H1 (cell line): ENCODE data around the gene CPA3. TPM values are rescaled to one million over a fixed set of nuclear protein-coding genes. Genes with fewer than 3 reads are reported as not detected.

Experiments
- CTCF ChIA-PET: fragments of 300-600 bp; sonication (Branson Sonifier 250); formaldehyde crosslinking; loops from one replicate; lab custom pipeline; 2021; ENCODE audit not compliant: partially characterized antibody; lab: Charles Lee
- POLR2A ChIA-PET: fragments of 300-600 bp; sonication (Branson Sonifier 250); formaldehyde crosslinking; loops from one replicate; lab custom pipeline; 2021; ENCODE audit warnings: inconsistent platforms; ENCODE audit not compliant: partially characterized antibody; lab: Charles Lee
- DNase-seq, 2 experiments: peaks; one replicate each; pipeline versions ENCODE4 v3.0.0 to v3.0.0-alpha.2; 2010 to 2022; ENCODE audit warnings: low spot score in 2 of 2, low read depth in 1 of 2, mixed read lengths in 1 of 2
- FAIRE-seq: peaks from 2 replicates; lab custom pipeline; 2011; peaks lifted over from hg19 to GRCh38; lab: Jason Lieb, UNC
- H2AFZ ChIP-seq: 2 replicates; pipeline ENCODE4 v1.8.1; 2012; ENCODE audit warnings: low read length, inconsistent platforms
- H2AK5ac ChIP-seq: 2 replicates; pipeline ENCODE4 v1.6.1; 2013; ENCODE audit warnings: low read depth, low read length
- H2BK120ac ChIP-seq: replicated peaks from 2 replicates; pipeline ENCODE3; 2013; ENCODE audit warnings: low read depth, low read length, inconsistent platforms
- H2BK12ac ChIP-seq: 2 replicates; pipeline ENCODE4 v1.6.1; 2013; ENCODE audit warnings: low read depth, low read length
- H2BK15ac ChIP-seq: 2 replicates; pipeline ENCODE4 v1.6.1; 2013; ENCODE audit warnings: low read length
- H2BK20ac ChIP-seq: 2 replicates; pipeline ENCODE4 v1.6.1; 2013; ENCODE audit warnings: low read length
- H2BK5ac ChIP-seq: 2 replicates; pipeline ENCODE4 v1.6.1; 2013; ENCODE audit warnings: low read depth, low read length
- H3K14ac ChIP-seq: 2 replicates; pipeline ENCODE4 v1.6.1; 2013; ENCODE audit warnings: inconsistent platforms; ENCODE audit not compliant: insufficient read length
- H3K18ac ChIP-seq: 2 replicates; pipeline ENCODE4 v1.6.1; 2013; ENCODE audit warnings: low read length; ENCODE audit errors: extremely low read depth
- H3K23ac ChIP-seq: 2 replicates; pipeline ENCODE4 v1.6.1; 2013; ENCODE audit warnings: inconsistent platforms; ENCODE audit not compliant: insufficient read length
- H3K23me2 ChIP-seq: 2 replicates; pipeline ENCODE4 v1.6.1; 2013; ENCODE audit warnings: low read depth, low read length
- H3K27ac ChIP-seq: 2 replicates; pipeline ENCODE4 v1.6.1; 2011; ENCODE audit warnings: low read depth, low read length, inconsistent platforms
- H3K27me3 ChIP-seq, 4 experiments: replicated peaks in 1 of 4; 1 replicate in 1 of 4; 2 replicates in 3 of 4; pipeline versions ENCODE4 v1.6.1 to v1.8.1; 2011 to 2013; ENCODE audit warnings: low read length in 3 of 4, mild to moderate bottlenecking in 3 of 4, inconsistent platforms in 2 of 4, mixed read lengths in 2 of 4, moderate library complexity in 1 of 4; ENCODE audit not compliant: control insufficient read depth in 3 of 4, insufficient read depth in 3 of 4; ENCODE audit errors: extremely low read depth in 1 of 4
- H3K36me3 ChIP-seq, 4 experiments: 2 replicates each; pipeline versions ENCODE4 v1.6.1 to v1.8.1; 2011 to 2013; ENCODE audit warnings: mild to moderate bottlenecking in 4 of 4, low read length in 3 of 4, moderate library complexity in 2 of 4, control low read depth in 1 of 4, inconsistent platforms in 1 of 4; ENCODE audit not compliant: insufficient read depth in 4 of 4, control insufficient read depth in 2 of 4
- H3K4ac ChIP-seq: replicated peaks from 2 replicates; pipeline ENCODE3; 2013; ENCODE audit warnings: low read length, low read depth, mixed read lengths, inconsistent platforms; ENCODE audit not compliant: insufficient read length
- H3K4me1 ChIP-seq, 4 experiments: replicated peaks in 1 of 4; 1 replicate in 1 of 4; 2 replicates in 3 of 4; pipeline versions ENCODE4 v1.6.1 to v1.8.1; 2011 to 2013; ENCODE audit warnings: low read length in 3 of 4, inconsistent platforms in 2 of 4, mixed read lengths in 1 of 4; ENCODE audit not compliant: insufficient read depth in 4 of 4, control insufficient read depth in 3 of 4
- H3K4me2 ChIP-seq, 2 experiments: 2 replicates each; pipeline versions ENCODE4 v1.6.1 to v1.8.1; 2011 to 2013; ENCODE audit warnings: low read depth in 2 of 2, low read length in 2 of 2, control low read depth in 1 of 2, inconsistent platforms in 1 of 2, mild to moderate bottlenecking in 1 of 2; ENCODE audit not compliant: insufficient read depth in 1 of 2
- H3K4me3 ChIP-seq, 4 experiments: fragments of 200-600, 300-600 bp in 1 of 4; sonication (generic), shearing (Covaris generic), sonication (Bioruptor Twin) in 1 of 4; 2 replicates each; pipeline versions ENCODE4 v1.5.1 to v1.8.1; 2011 to 2016; ENCODE audit warnings: low read length in 4 of 4, low read depth in 3 of 4, control low read depth in 2 of 4, inconsistent platforms in 2 of 4, mild to moderate bottlenecking in 2 of 4, mixed read lengths in 1 of 4, moderate library complexity in 1 of 4; ENCODE audit not compliant: insufficient read depth in 2 of 4; ENCODE audit errors: extremely low read depth in 1 of 4
- H3K56ac ChIP-seq: replicated peaks from 2 replicates; pipeline ENCODE3; 2013; ENCODE audit warnings: low read depth, mild to moderate bottlenecking, mixed read lengths, low read length, inconsistent platforms; ENCODE audit not compliant: insufficient read length
- H3K79me1 ChIP-seq: 2 replicates; pipeline ENCODE4 v1.6.1; 2013; ENCODE audit warnings: low read depth, low read length, control low read depth
- H3K79me2 ChIP-seq, 2 experiments: 2 replicates each; pipeline versions ENCODE4 v1.6.1 to v1.8.1; 2012 to 2013; ENCODE audit warnings: low read length in 2 of 2, mild to moderate bottlenecking in 2 of 2, inconsistent platforms in 1 of 2; ENCODE audit not compliant: insufficient read depth in 2 of 2, control insufficient read depth in 1 of 2
- H3K9ac ChIP-seq, 4 experiments: replicated peaks in 1 of 4; 1 replicate in 1 of 4; 2 replicates in 3 of 4; pipeline versions ENCODE4 v1.6.1 to v1.8.1; 2011 to 2013; ENCODE audit warnings: low read depth in 3 of 4, low read length in 3 of 4, control low read depth in 2 of 4, mild to moderate bottlenecking in 2 of 4, moderate library complexity in 2 of 4, inconsistent platforms in 1 of 4; ENCODE audit errors: extremely low read depth in 1 of 4
- H3K9me3 ChIP-seq, 2 experiments: 2 replicates each; pipeline versions ENCODE4 v1.6.1 to v1.8.1; 2012 to 2013; ENCODE audit warnings: mild to moderate bottlenecking in 2 of 2, moderate library complexity in 2 of 2, control low read depth in 1 of 2, inconsistent platforms in 1 of 2, low read depth in 1 of 2, low read length in 1 of 2, mixed read lengths in 1 of 2; ENCODE audit not compliant: insufficient read depth in 2 of 2
- H4K20me1 ChIP-seq, 2 experiments: replicated peaks in 1 of 2; 2 replicates each; pipeline versions ENCODE3 to v1.8.1; 2011 to 2013; ENCODE audit warnings: inconsistent platforms in 2 of 2, low read length in 2 of 2, mild to moderate bottlenecking in 1 of 2; ENCODE audit not compliant: insufficient read depth in 2 of 2, control insufficient read depth in 1 of 2
- H4K5ac ChIP-seq: 2 replicates; pipeline ENCODE4 v1.6.1; 2013; ENCODE audit warnings: low read length, low read depth, mixed read lengths, inconsistent platforms; ENCODE audit not compliant: insufficient read length
- H4K8ac ChIP-seq: 2 replicates; pipeline ENCODE4 v1.8.0; 2013; ENCODE audit warnings: mild to moderate bottlenecking, moderate library complexity, low read length, inconsistent platforms; ENCODE audit not compliant: insufficient read depth; ENCODE audit errors: extremely low read depth
- H4K91ac ChIP-seq: replicated peaks from 2 replicates; pipeline ENCODE3; 2013; ENCODE audit warnings: low read length, mixed read lengths, inconsistent platforms; ENCODE audit not compliant: insufficient read length
- ASH2L ChIP-seq: fragments of 200-600, 300-600 bp; sonication (generic); IDR thresholded peaks from one replicate; pipeline ENCODE4 v1.7.1; 2017; ENCODE audit warnings: low read length
- CBX5 ChIP-seq: fragments of 300-800, 300-1000 bp; sonication (generic); IDR thresholded peaks from 2 replicates; pipeline ENCODE4 v1.7.1; 2016; ENCODE audit warnings: antibody characterized with exemption, low read length, low read depth
- CEBPB ChIP-seq: IDR thresholded peaks from 2 replicates; pipeline ENCODE4 v1.6.1; 2012; ENCODE audit warnings: low read depth, low read length
- CREB1 ChIP-seq: IDR thresholded peaks from 2 replicates; pipeline ENCODE4 v1.6.1; 2012; ENCODE audit warnings: inconsistent platforms
- JUN ChIP-seq: IDR thresholded peaks from 2 replicates; pipeline ENCODE4 v1.6.1; 2011; ENCODE audit warnings: low read depth, mild to moderate bottlenecking, improper control_type of control experiment, low read length
- NRF1 ChIP-seq: IDR thresholded peaks from 2 replicates; pipeline ENCODE4 v1.6.1; 2011; ENCODE audit warnings: mild to moderate bottlenecking, low read depth, low read length, improper control_type of control experiment
- POLR2A ChIP-seq, 2 experiments: IDR thresholded peaks; 1 replicate in 1 of 2; 2 replicates in 1 of 2; pipeline ENCODE4 v1.6.1; 2011; ENCODE audit warnings: low read depth in 2 of 2, low read length in 2 of 2, mild to moderate bottlenecking in 2 of 2; ENCODE audit errors: control extremely low read depth in 1 of 2
- RNF2 ChIP-seq: fragments of 200-900, 300-1000 bp; sonication (generic); IDR thresholded peaks from 2 replicates; pipeline ENCODE4 v1.7.1; 2016; ENCODE audit warnings: borderline replicate concordance, low read depth, mild to moderate bottlenecking, antibody characterized with exemption, low read length; ENCODE audit not compliant: poor library complexity, severe bottlenecking; ENCODE audit errors: missing control alignments
- SIRT6 ChIP-seq: IDR thresholded peaks from one replicate; pipeline ENCODE4 v1.7.1; 2012; ENCODE audit warnings: low read length, inconsistent platforms
- SIX5 ChIP-seq: IDR thresholded peaks from 2 replicates; pipeline ENCODE4 v1.6.1; 2011; ENCODE audit warnings: mild to moderate bottlenecking, low read depth, low read length
- WGBS, 2 experiments: shearing (Covaris generic) in 1 of 2; methylation state at CpG; one replicate each; pipeline versions ENCODE4 v1.1.6 to v1.1.7; 2013 to 2015; ENCODE audit warnings: low lambda C conversion rate in 2 of 2, mixed read lengths in 2 of 2, inconsistent platforms in 1 of 2, low coverage in 1 of 2, missing lambda C conversion rate in 1 of 2; ENCODE audit not compliant: insufficient replicate concordance in 2 of 2, insufficient coverage in 1 of 2, insufficient read length in 1 of 2; ENCODE audit errors: extremely low coverage in 1 of 2, missing lambda C conversion rate in 1 of 2; 5-methylcytosine and 5-hydroxymethylcytosine counted together
- polyA plus RNA-seq, 7 experiments: library from polyadenylated mRNA; depleted of rRNA in 3 of 7; stranded (reverse) in 5 of 7; unstranded in 2 of 7; fragments of >200 nt in 5 of 7; fragments of 200-250 nt in 2 of 7; gene quantifications; 1 replicate in 5 of 7; 2 replicates in 1 of 7; 4 replicates in 1 of 7; pipeline versions ENCODE4 v1.2.1 to v1.2.3, GENCODE V29; 2011 to 2013; ENCODE audit warnings: missing spikeins in 2 of 7, mixed read lengths in 2 of 7
- total RNA-seq: library from RNA; stranded (reverse); fragmentation: NEBNext Ultra II Directional; extraction: Animal tissue kit (Norgen Biotek cat#: 25700); gene quantifications from 2 replicates; pipeline ENCODE4 v1.2.1, GENCODE V29; 2021
- TF ChIP-seq, protein P1 (sequence below): IDR thresholded peaks from 2 replicates; pipeline ENCODE4 v1.6.1; 2011; ENCODE audit warnings: low read length, improper control_type of control experiment
- TF ChIP-seq, protein P2 (sequence below), 3 experiments: IDR thresholded peaks; 1 replicate in 2 of 3; 2 replicates in 1 of 3; pipeline versions ENCODE4 v1.5.1 to v1.6.1; 2011; ENCODE audit warnings: low read length in 3 of 3, mild to moderate bottlenecking in 3 of 3, inconsistent platforms in 2 of 3, low read depth in 1 of 3, moderate library complexity in 1 of 3; ENCODE audit not compliant: insufficient read depth in 1 of 3; ENCODE audit errors: control extremely low read depth in 1 of 3

The CPA3 gene
- total and polyA plus RNA-seq, 2 of the 8 experiments (the other 6 are each of a cell fraction or from before 2014, with no cell fraction given) = not detected

DNA sequence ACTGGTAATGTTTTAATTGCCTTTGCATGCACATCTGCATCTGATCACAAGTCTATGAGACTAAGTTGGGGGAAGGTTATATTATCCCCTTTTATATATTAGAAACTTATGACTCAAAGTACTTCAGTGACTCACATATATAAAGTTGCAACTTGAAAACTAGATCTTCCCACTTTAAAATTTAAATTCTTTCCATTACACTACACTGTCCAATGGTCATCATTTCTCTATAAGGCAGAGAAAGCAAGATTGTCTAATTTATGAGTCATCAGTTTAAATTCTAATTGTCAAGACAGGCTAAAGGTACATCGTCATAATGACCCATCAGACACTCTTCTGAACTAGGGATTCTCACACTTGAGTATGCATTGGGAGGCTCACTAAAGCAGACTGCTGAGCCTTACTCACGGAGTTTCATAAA, 37.9 kb downstream of the CPA3 start:
- H3K4me3 ChIP-seq = no peak overlapping the region
- no peaks in the 10 kb centered on the region for H4K20me1 ChIP-seq
- H3K27ac ChIP-seq = no peak overlapping the region
- no peaks in the 10 kb centered on the region for H3K4me1 ChIP-seq
- FAIRE-seq (no peak), DNase-seq (no peak)
- no peaks in the 10 kb centered on the region for H3K9me3 ChIP-seq
- no peak overlapping the region for H2BK15ac ChIP-seq
- no peak overlapping the region for H4K91ac ChIP-seq
- H3K79me2 ChIP-seq = no peaks in the 10 kb centered on the region
- no peak overlapping the region for H4K8ac ChIP-seq
- H3K79me1 ChIP-seq = no peaks in the 10 kb centered on the region
- no peak overlapping the region for H3K23ac ChIP-seq
- no peak overlapping the region for H2BK12ac ChIP-seq
- no peak overlapping the region for H2AK5ac ChIP-seq
- H2BK5ac ChIP-seq = no peak overlapping the region
- no peak overlapping the region for H3K14ac ChIP-seq
- H3K4me2 ChIP-seq = no peak overlapping the region
- H2BK120ac ChIP-seq = no peak overlapping the region
- H2BK20ac ChIP-seq = no peak overlapping the region
- no peak overlapping the region for H3K18ac ChIP-seq
- CTCF ChIA-PET = no interaction called here
- no peak overlapping the region for H3K4ac ChIP-seq
- H3K56ac ChIP-seq = no peak overlapping the region
- WGBS, 2 experiments = 90% methylated on average over 2 of the region's 2 CpGs; no CpG with 5 or more reads in 1 of the 2 experiments
- no peaks in the 10 kb centered on the region for H3K23me2 ChIP-seq
- POLR2A ChIA-PET = no interaction called here
- H3K9ac ChIP-seq = no peak overlapping the region
- no peak overlapping the region for H2AFZ ChIP-seq
- H3K27me3 ChIP-seq = no peaks in the 10 kb centered on the region
- H4K5ac ChIP-seq = no peak overlapping the region
- no peaks in the 10 kb centered on the region for H3K36me3 ChIP-seq
- TF ChIP-seq JUN (no peak), SIRT6 (no peak), POLR2A (IDR thresholded peaks at IDR 0.05; ENCODE audit: control extremely low read depth in 1 of 2, low read depth in 2 of 2, low read length in 2 of 2) (no peak), ASH2L (no peak), SIX5 (no peak), CEBPB (no peak), NRF1 (no peak), CBX5 (no peak), RNF2 (no peak), CREB1 (no peak)
- TF ChIP-seq, protein P1, sequence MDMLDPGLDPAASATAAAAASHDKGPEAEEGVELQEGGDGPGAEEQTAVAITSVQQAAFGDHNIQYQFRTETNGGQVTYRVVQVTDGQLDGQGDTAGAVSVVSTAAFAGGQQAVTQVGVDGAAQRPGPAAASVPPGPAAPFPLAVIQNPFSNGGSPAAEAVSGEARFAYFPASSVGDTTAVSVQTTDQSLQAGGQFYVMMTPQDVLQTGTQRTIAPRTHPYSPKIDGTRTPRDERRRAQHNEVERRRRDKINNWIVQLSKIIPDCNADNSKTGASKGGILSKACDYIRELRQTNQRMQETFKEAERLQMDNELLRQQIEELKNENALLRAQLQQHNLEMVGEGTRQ = no peak
- TF ChIP-seq, protein P2, sequence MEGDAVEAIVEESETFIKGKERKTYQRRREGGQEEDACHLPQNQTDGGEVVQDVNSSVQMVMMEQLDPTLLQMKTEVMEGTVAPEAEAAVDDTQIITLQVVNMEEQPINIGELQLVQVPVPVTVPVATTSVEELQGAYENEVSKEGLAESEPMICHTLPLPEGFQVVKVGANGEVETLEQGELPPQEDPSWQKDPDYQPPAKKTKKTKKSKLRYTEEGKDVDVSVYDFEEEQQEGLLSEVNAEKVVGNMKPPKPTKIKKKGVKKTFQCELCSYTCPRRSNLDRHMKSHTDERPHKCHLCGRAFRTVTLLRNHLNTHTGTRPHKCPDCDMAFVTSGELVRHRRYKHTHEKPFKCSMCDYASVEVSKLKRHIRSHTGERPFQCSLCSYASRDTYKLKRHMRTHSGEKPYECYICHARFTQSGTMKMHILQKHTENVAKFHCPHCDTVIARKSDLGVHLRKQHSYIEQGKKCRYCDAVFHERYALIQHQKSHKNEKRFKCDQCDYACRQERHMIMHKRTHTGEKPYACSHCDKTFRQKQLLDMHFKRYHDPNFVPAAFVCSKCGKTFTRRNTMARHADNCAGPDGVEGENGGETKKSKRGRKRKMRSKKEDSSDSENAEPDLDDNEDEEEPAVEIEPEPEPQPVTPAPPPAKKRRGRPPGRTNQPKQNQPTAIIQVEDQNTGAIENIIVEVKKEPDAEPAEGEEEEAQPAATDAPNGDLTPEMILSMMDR (IDR thresholded peaks at IDR 0.05; ENCODE audit: control extremely low read depth in 1 of 3, insufficient read depth in 1 of 3, low read depth in 1 of 3, low read length in 3 of 3) = no peak
